HepG2 (cell line): ENCODE measurements around the gene RLF. TPM values are rescaled to one million over a fixed set of nuclear protein-coding genes. Genes with fewer than 3 reads are reported as not detected.

Source experiments
- AHR ChIP-seq: IDR thresholded peaks from 2 replicates; pipeline ENCODE4 v1.6.1; 2018; ENCODE audit warnings: missing genetic modification reagents, missing compliant biosample characterization
- ASH2L ChIP-seq: fragments of 300-600, 200-600 bp; sonication (generic); IDR thresholded peaks from 2 replicates; pipeline ENCODE4 v1.7.0; 2017; ENCODE audit warnings: low read depth, mild to moderate bottlenecking, moderate library complexity, mixed read lengths, low read length; ENCODE audit not compliant: insufficient read length
- DPF2 ChIP-seq: sonication (generic); formaldehyde crosslinking; IDR thresholded peaks from 2 replicates; pipeline ENCODE4 v1.4.0; 2020; ENCODE audit warnings: mild to moderate bottlenecking, low read depth, missing genetic modification reagents, borderline replicate concordance
- KAT7 ChIP-seq: IDR thresholded peaks from 2 replicates; pipeline ENCODE4 v1.6.1; 2018; ENCODE audit warnings: borderline replicate concordance, missing compliant biosample characterization
- KLF12 ChIP-seq: sonication (generic); formaldehyde crosslinking; IDR thresholded peaks from 2 replicates; pipeline ENCODE4 v1.4.0; 2020; ENCODE audit warnings: missing genetic modification reagents, borderline replicate concordance
- POGZ ChIP-seq: sonication (generic); formaldehyde crosslinking; IDR thresholded peaks from 2 replicates; pipeline ENCODE4 v1.4.0; 2020; ENCODE audit warnings: mild to moderate bottlenecking, missing genetic modification reagents
- SALL1 ChIP-seq: sonication (generic); formaldehyde crosslinking; IDR thresholded peaks from 2 replicates; pipeline ENCODE4 v1.8.0; 2022; ENCODE audit warnings: mild to moderate bottlenecking, missing genetic modification reagents
- SMYD3 ChIP-seq: sonication (generic); formaldehyde crosslinking; IDR thresholded peaks from 2 replicates; pipeline ENCODE4 v1.8.1; 2023; ENCODE audit warnings: mild to moderate bottlenecking, missing genetic modification reagents
- SP1 ChIP-seq, 2 experiments: fragments of 450-650 bp in 1 of 2; sonication (generic) in 1 of 2; formaldehyde crosslinking in 1 of 2; IDR thresholded peaks; 2 replicates each; pipeline versions ENCODE4 v1.4.0 to v1.6.1; 2016 to 2020; ENCODE audit warnings: missing genetic modification reagents in 1 of 2
- polyA plus RNA-seq, 8 experiments: library from polyadenylated mRNA; depleted of rRNA in 3 of 8; stranded (reverse) in 7 of 8; unstranded in 1 of 8; fragments of >200 nt; fragmentation: Illumina TruSeq in 4 of 8; extraction: Trizol in 4 of 8; gene quantifications; 2 replicates each; pipeline versions ENCODE4 v1.2.1 to v1.2.3, GENCODE V29; 2011 to 2016; ENCODE audit warnings: low read depth in 4 of 8, missing spikeins in 1 of 8, mixed read lengths in 1 of 8; ENCODE audit not compliant: insufficient read depth in 1 of 8
- total RNA-seq, 5 experiments: library from RNA; depleted of rRNA; stranded (reverse); fragments of >200 nt; fragmentation: Illumina TruSeq; extraction: Trizol; gene quantifications; 2 replicates each; pipeline ENCODE4 v1.2.3, GENCODE V29; 2016; ENCODE audit warnings: low read depth in 1 of 5
- TF ChIP-seq, protein P1 (sequence below): sonication (generic); formaldehyde crosslinking; IDR thresholded peaks from 2 replicates; pipeline ENCODE4 v1.5.1; 2020; ENCODE audit warnings: missing genetic modification reagents, mild to moderate bottlenecking, borderline replicate concordance
- TF ChIP-seq, protein P2 (sequence below): IDR thresholded peaks from 2 replicates; pipeline ENCODE4 v1.6.1; 2016; ENCODE audit warnings: low read depth, borderline replicate concordance
- TF ChIP-seq, protein P3 (sequence below): sonication (generic); formaldehyde crosslinking; IDR thresholded peaks from 2 replicates; pipeline ENCODE4 v1.5.0; 2020; ENCODE audit warnings: missing genetic modification reagents
- TF ChIP-seq, protein P4 (sequence below): sonication (generic); formaldehyde crosslinking; IDR thresholded peaks from 2 replicates; pipeline ENCODE4 v1.4.0; 2020; ENCODE audit warnings: missing genetic modification reagents, borderline replicate concordance
- TF ChIP-seq, protein P5 (sequence below): sonication (generic); formaldehyde crosslinking; IDR thresholded peaks from 2 replicates; pipeline ENCODE4 v1.5.1; 2020; ENCODE audit warnings: missing genetic modification reagents, mild to moderate bottlenecking, borderline replicate concordance
- TF ChIP-seq, protein P6 (sequence below): sonication (generic); formaldehyde crosslinking; IDR thresholded peaks from 2 replicates; pipeline ENCODE4 v1.8.0; 2022; ENCODE audit warnings: low read depth, missing genetic modification reagents

RLF gene
- total and polyA plus RNA-seq, 2 of the 13 experiments (the other 11 are each of a cell fraction or from before 2014, with no cell fraction given), result 9.0 to 15.7 TPM

DNA sequence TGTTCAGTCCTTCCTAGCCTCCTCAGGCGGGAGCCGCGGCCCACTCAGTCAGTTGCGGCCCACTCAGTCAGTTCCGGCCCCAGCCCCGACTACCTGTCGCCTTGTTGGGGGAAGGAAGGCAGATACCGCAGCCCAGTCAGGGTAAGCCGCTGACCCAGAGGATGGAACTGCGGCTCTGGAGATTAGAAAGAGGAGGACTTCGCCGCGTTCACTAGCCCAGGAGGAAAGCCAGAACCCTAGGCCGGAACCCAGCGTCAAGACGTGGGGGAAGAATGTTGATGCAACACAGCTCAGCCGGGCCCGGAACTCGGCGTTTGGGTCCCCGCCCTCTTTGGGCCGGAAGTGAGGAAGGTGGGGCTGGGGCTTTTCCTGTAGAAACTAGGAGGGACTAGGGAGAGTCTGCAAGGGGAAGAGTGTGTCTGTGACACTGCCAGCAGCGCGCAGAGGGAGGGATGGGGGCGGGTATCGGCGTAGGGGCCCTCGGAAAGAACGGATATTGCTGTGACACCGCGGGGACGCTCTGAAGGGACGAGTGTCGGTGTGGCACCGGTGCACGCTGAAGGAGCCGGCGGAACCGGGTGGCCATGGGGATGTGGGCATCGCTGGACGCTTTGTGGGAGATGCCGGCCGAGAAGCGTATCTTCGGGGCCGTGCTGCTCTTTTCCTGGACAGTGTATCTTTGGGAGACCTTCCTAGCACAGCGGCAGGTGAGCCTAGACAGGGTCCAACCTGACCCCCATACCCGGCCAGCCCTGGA is 96.7 kb downstream of the RLF start, which contains the start of gene ZMPSTE24 (continued):
- TF ChIP-seq, protein P1, sequence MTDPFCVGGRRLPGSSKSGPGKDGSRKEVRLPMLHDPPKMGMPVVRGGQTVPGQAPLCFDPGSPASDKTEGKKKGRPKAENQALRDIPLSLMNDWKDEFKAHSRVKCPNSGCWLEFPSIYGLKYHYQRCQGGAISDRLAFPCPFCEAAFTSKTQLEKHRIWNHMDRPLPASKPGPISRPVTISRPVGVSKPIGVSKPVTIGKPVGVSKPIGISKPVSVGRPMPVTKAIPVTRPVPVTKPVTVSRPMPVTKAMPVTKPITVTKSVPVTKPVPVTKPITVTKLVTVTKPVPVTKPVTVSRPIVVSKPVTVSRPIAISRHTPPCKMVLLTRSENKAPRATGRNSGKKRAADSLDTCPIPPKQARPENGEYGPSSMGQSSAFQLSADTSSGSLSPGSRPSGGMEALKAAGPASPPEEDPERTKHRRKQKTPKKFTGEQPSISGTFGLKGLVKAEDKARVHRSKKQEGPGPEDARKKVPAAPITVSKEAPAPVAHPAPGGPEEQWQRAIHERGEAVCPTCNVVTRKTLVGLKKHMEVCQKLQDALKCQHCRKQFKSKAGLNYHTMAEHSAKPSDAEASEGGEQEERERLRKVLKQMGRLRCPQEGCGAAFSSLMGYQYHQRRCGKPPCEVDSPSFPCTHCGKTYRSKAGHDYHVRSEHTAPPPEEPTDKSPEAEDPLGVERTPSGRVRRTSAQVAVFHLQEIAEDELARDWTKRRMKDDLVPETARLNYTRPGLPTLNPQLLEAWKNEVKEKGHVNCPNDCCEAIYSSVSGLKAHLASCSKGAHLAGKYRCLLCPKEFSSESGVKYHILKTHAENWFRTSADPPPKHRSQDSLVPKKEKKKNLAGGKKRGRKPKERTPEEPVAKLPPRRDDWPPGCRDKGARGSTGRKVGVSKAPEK, result peak; percentile 82
- TF ChIP-seq AHR (CRISPR knock-in tag) (no peak), KLF12 (CRISPR knock-in tag) (peak; percentile 75; the same call in 1 of the 2 replicates), DPF2 (no peak; the same call in 1 of the 2 replicates), KAT7 (CRISPR knock-in tag) (peak; percentile 100), SP1 (IDR thresholded peaks at IDR 0.05) (no peak), SP1 (CRISPR knock-in tag; IDR thresholded peaks at IDR 0.05) (peak; percentile 98), POGZ (CRISPR knock-in tag) (peak; percentile 96), ASH2L (peak; percentile 99), SALL1 (peak; percentile 86; the same call in 1 of the 2 replicates), SMYD3 (CRISPR knock-in tag) (no peak; the same call in 1 of the 2 replicates)
- TF ChIP-seq, protein P2, sequence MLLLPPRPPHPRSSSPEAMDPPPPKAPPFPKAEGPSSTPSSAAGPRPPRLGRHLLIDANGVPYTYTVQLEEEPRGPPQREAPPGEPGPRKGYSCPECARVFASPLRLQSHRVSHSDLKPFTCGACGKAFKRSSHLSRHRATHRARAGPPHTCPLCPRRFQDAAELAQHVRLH (CRISPR knock-in tag), result peak; percentile 90; the same call in 1 of the 2 replicates
- TF ChIP-seq, protein P3, sequence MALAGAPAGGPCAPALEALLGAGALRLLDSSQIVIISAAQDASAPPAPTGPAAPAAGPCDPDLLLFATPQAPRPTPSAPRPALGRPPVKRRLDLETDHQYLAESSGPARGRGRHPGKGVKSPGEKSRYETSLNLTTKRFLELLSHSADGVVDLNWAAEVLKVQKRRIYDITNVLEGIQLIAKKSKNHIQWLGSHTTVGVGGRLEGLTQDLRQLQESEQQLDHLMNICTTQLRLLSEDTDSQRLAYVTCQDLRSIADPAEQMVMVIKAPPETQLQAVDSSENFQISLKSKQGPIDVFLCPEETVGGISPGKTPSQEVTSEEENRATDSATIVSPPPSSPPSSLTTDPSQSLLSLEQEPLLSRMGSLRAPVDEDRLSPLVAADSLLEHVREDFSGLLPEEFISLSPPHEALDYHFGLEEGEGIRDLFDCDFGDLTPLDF (CRISPR knock-in tag), result no peak
- TF ChIP-seq, protein P4, sequence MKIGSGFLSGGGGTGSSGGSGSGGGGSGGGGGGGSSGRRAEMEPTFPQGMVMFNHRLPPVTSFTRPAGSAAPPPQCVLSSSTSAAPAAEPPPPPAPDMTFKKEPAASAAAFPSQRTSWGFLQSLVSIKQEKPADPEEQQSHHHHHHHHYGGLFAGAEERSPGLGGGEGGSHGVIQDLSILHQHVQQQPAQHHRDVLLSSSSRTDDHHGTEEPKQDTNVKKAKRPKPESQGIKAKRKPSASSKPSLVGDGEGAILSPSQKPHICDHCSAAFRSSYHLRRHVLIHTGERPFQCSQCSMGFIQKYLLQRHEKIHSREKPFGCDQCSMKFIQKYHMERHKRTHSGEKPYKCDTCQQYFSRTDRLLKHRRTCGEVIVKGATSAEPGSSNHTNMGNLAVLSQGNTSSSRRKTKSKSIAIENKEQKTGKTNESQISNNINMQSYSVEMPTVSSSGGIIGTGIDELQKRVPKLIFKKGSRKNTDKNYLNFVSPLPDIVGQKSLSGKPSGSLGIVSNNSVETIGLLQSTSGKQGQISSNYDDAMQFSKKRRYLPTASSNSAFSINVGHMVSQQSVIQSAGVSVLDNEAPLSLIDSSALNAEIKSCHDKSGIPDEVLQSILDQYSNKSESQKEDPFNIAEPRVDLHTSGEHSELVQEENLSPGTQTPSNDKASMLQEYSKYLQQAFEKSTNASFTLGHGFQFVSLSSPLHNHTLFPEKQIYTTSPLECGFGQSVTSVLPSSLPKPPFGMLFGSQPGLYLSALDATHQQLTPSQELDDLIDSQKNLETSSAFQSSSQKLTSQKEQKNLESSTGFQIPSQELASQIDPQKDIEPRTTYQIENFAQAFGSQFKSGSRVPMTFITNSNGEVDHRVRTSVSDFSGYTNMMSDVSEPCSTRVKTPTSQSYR (CRISPR knock-in tag), result peak; percentile 90
- TF ChIP-seq, protein P5, sequence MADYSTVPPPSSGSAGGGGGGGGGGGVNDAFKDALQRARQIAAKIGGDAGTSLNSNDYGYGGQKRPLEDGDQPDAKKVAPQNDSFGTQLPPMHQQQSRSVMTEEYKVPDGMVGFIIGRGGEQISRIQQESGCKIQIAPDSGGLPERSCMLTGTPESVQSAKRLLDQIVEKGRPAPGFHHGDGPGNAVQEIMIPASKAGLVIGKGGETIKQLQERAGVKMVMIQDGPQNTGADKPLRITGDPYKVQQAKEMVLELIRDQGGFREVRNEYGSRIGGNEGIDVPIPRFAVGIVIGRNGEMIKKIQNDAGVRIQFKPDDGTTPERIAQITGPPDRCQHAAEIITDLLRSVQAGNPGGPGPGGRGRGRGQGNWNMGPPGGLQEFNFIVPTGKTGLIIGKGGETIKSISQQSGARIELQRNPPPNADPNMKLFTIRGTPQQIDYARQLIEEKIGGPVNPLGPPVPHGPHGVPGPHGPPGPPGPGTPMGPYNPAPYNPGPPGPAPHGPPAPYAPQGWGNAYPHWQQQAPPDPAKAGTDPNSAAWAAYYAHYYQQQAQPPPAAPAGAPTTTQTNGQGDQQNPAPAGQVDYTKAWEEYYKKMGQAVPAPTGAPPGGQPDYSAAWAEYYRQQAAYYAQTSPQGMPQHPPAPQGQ (CRISPR knock-in tag), result 0 out of 2 replicates have a peak, but pooled peaks have one; percentile 73
- TF ChIP-seq, protein P6, sequence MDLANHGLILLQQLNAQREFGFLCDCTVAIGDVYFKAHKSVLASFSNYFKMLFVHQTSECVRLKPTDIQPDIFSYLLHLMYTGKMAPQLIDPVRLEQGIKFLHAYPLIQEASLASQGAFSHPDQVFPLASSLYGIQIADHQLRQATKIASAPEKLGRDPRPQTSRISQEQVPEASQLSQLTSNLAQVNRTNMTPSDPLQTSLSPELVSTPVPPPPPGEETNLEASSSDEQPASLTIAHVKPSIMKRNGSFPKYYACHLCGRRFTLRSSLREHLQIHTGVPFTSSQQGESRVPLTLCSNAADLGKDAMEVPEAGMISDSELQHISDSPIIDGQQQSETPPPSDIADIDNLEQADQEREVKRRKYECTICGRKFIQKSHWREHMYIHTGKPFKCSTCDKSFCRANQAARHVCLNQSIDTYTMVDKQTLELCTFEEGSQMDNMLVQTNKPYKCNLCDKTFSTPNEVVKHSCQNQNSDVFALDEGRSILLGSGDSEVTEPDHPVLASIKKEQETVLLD, result peak; percentile 88
